ENCODE measurements around the gene GSTM1.

- TF ChIP-seq CTCF (IDR thresholded peaks at IDR 0.05) = no peak
- no peak for TF ChIP-seq POLR2A (IDR thresholded peaks at IDR 0.05)
These were observed 48.4 kb upstream of the GSTM1 start for GRCh38 chr1:109639063-109639840.

Data from Peyer's patch (tissue), 4 donors.